ENCODE data around the gene SLC44A4. TPM values are rescaled to one million over a fixed set of nuclear protein-coding genes. Genes with fewer than 3 reads are reported as not detected.
"Not testable (repeated sequence)": the region's sequence is repeated elsewhere in the genome, so short reads cannot be mapped to it uniquely, and the experiment has no call there.

The SLC44A4 gene
- total RNA-seq, 1 donor from 2014 or later = not detected

DNA sequence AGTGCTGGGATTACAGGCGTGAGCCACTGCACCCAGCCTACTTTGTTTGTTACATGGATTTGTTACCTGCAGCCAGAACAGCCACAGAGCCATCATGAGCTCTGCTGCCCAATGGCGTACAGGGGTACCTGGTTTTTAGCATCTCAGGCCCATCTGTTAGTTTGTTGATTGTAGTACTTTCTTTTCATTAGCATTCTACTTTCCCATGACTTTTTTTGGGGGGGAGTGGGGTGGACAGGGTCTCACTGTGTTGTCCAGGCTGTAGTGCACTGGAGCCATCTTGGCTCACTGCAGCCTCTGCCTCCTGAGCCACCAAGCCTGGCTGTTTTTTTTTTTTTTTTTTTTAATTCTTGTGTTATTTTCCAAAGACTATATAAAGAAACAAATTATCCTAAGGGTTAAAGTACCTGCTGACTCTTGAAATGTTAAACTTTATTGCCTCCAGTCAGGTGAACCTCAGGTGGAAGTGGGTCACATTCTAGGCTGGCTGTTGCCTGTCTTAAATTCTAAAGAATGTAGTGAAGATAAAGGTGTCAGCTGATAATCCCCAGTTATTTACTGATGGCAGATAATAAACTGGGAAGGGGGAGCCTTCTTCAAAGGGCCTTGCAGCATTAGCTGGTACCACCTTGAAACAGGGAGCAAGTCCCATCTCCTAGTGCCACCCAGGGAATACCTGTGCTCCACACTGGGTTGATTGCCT lies 31.4 kb downstream of the SLC44A4 start:
- no peak for DNase-seq (ENCODE audit: low spot score in 2 of 2)
- intact Hi-C loops (cut with DNase I) = no loop called here
- TF ChIP-seq, protein P1, sequence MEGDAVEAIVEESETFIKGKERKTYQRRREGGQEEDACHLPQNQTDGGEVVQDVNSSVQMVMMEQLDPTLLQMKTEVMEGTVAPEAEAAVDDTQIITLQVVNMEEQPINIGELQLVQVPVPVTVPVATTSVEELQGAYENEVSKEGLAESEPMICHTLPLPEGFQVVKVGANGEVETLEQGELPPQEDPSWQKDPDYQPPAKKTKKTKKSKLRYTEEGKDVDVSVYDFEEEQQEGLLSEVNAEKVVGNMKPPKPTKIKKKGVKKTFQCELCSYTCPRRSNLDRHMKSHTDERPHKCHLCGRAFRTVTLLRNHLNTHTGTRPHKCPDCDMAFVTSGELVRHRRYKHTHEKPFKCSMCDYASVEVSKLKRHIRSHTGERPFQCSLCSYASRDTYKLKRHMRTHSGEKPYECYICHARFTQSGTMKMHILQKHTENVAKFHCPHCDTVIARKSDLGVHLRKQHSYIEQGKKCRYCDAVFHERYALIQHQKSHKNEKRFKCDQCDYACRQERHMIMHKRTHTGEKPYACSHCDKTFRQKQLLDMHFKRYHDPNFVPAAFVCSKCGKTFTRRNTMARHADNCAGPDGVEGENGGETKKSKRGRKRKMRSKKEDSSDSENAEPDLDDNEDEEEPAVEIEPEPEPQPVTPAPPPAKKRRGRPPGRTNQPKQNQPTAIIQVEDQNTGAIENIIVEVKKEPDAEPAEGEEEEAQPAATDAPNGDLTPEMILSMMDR (IDR thresholded peaks at IDR 0.05) = no peak

DNA sequence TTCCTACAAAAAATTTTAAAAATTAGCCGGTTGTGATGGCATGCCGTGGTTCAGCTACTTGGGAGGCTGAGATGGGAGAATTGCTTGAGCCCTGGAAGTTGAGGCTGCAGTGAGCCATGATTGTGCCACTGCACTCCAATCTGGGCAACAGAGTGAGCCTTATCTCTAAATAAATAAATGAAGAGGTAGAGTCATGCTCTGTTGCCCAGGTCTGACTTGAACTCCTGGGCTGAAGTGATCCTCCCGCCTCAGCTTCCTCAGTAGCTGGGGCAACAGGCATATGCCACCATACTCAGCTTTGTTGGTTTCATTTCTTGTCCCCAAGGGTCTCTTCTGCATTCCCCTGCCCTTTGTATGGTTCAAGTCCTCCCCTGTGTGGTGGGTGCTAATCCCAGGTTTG lies 34.3 kb downstream of the SLC44A4 start:
- TF ChIP-seq, protein P1 (IDR thresholded peaks at IDR 0.05) = no peak
- Histone ChIP-seq H3K9me3 (no peaks in the 10 kb centered on the region), H3K4me1 (no peaks in the 10 kb centered on the region), H3K4me3 (no peak overlapping the region), H3K27ac (no peak overlapping the region), H3K27me3 (no peaks in the 10 kb centered on the region), H3K36me3 (peaks cover 6 to 20% of the 10 kb centered on the region in 2 donors)
- DNase-seq (ENCODE audit: low spot score in 2 of 2) = no peak
- intact Hi-C loops (cut with DNase I) = no loop called here

More for the DNA sequence above, 31.4 kb downstream of the SLC44A4 start:
- H3K27me3 ChIP-seq = no peaks in the 10 kb centered on the region
- no peaks in the 10 kb centered on the region for H3K9me3 ChIP-seq
- H3K27ac ChIP-seq = no peak overlapping the region
- H3K4me1 ChIP-seq = no peaks in the 10 kb centered on the region
- H3K36me3 ChIP-seq = no peaks in the 10 kb centered on the region
- no peak overlapping the region for H3K4me3 ChIP-seq

DNA sequence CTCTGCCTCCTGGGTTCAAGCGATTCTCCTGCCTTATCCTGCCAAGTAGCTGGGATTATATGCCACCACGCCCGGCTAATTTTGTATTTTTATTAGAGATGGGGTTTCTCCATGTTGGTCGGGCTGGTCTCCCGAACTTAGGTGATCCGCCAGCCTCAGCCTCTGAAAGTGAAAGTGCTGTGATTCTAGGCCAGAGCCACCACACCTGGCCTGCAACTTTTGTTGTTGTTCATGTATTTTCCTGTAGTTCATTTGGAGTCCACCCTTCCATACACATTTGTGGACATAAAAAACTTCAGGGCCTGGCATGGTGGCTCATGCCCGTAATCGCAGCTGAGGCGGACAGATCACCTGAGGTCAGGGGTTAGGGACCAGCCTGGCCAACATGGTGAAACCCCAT lies 36.7 kb downstream of the SLC44A4 start:
- H3K9me3 ChIP-seq = no peaks in the 10 kb centered on the region
- peaks cover 1 to 4% of the 10 kb centered on the region in 2 donors for H3K4me1 ChIP-seq

DNA sequence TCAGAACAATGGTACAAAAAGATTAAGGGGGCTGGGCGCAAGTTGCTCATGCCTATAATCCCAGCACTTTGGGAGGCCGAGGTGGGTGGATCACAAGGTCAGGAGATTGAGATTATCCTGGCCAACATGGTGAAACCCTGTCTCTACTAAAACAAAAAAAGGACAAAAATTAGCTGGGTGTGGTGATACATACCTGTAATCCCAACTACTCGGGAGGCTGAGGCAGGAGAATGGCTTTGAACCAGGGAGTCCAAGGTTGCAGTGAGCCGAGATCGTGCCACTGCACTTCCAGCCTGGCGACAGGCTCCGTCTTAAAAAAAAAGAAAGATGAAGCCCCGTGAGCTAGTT lies 39.0 kb downstream of the SLC44A4 start:
- H3K27ac ChIP-seq; DNase-seq (ENCODE audit: low spot score in 2 of 2); H3K9me3 ChIP-seq; H3K4me3 ChIP-seq; H3K27me3 ChIP-seq: not testable (repeated sequence)
- intact Hi-C loops (cut with DNase I) = loop anchor here (10.0 kb wide), 1 partner anchor 295 kb away; the partner anchor contains the start of genes ATP6V1G2, DDX39B and NFKBIL1
- H3K36me3 ChIP-seq = peaks cover 33 to 48% of the 10 kb centered on the region in 2 donors
- H3K4me1 ChIP-seq = peaks cover 13 to 21% of the 10 kb centered on the region in 2 donors

More for the DNA sequence above, 36.7 kb downstream of the SLC44A4 start:
- TF ChIP-seq, protein P1 (IDR thresholded peaks at IDR 0.05) = no peak
- no peak for DNase-seq (ENCODE audit: low spot score in 2 of 2)
- no peaks in the 10 kb centered on the region for H3K27me3 ChIP-seq
- H3K27ac ChIP-seq = no peak overlapping the region
- H3K4me3 ChIP-seq = no peak overlapping the region
- intact Hi-C loops (cut with DNase I) = no loop called here
- peaks cover 30 to 44% of the 10 kb centered on the region in 2 donors for H3K36me3 ChIP-seq

DNA sequence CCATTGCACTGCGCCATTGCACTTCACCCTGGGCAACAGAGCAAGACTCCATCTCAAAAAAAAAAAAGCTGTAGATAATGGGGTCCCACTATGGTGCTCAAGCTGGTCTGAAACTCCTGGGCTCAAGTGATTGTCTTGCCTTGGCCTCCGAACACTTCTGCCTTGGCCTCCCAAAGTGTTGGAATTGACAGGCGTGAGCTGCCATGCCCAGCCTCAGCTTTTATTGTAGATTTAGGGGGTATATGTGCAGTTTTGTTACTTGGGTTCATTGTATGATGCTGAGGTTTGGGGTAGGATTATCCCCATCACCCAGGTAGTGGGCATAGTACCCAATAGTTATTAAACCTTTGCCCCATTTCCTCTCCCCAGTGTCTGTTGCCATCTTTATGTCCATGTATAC lies 39.8 kb downstream of the SLC44A4 start:
- no peak overlapping the region for H3K27ac ChIP-seq
- DNase-seq (ENCODE audit: low spot score in 2 of 2) = no peak
- no peak overlapping the region for H3K4me3 ChIP-seq
- H3K4me1 ChIP-seq = peaks cover 13 to 21% of the 10 kb centered on the region in 2 donors
- no peaks in the 10 kb centered on the region for H3K9me3 ChIP-seq
- H3K27me3 ChIP-seq = no peaks in the 10 kb centered on the region
- intact Hi-C loops (cut with DNase I) = loop anchor here (10.0 kb wide), 1 partner anchor 294 kb away; the partner anchor contains the start of genes ATP6V1G2, DDX39B and NFKBIL1
- TF ChIP-seq, protein P1 (IDR thresholded peaks at IDR 0.05) = no peak
- H3K36me3 ChIP-seq = peaks cover 33 to 48% of the 10 kb centered on the region in 2 donors

DNA sequence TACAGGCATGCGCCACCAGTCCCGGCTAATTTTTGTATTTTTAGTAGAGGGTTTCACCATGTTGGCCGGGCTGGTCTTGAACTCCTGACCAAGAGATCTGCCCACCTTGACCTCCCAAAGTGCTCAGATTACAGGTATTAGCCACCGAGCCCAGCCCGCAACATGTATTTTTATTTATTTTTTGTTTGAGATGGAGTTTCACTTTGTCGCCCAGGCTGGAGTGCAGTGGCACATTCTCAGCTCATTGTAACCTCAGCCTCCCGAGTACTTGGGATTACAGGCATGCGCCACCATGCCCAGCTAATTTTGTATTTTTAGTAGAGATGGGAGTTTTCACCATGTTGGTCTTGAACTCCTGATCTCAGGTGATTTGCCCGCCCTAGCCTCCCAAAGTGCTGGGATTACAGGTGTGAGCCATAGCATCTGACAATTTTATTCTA lies 40.7 kb downstream of the SLC44A4 start:
- DNase-seq (ENCODE audit: low spot score in 2 of 2); H3K27me3 ChIP-seq; H3K9me3 ChIP-seq: not testable (repeated sequence)
- H3K27ac ChIP-seq = peak overlapping the region in 1 of 2 donors; percentile 84
- H3K36me3 ChIP-seq = peaks cover 33 to 48% of the 10 kb centered on the region in 2 donors
- intact Hi-C loops (cut with DNase I) = loop anchor here (10.0 kb wide), 1 partner anchor 293 kb away; the partner anchor contains the start of genes ATP6V1G2, DDX39B and NFKBIL1
- H3K4me1 ChIP-seq = peaks cover 13 to 29% of the 10 kb centered on the region in 2 donors
- peak overlapping the region in 1 of 2 donors; percentile 80 for H3K4me3 ChIP-seq
